Activated naive CD8-positive, alpha-beta T cell treated with anti-CD3 and anti-CD28 coated beads, Interleukin-2, amount 50 U/mL, for 24 hours (primary cell): ENCODE results near the gene ETNK1.

Experiments used
- ATAC-seq: fragments of 150-1000 bp; cut with Tn5 transposase; one replicate; pipeline ENCODE4 v1.10.0; 2021
- DNase-seq: peaks from one replicate; pipeline ENCODE4 v3.0.0; 2021
- H3K27ac Mint-ChIP-seq: one replicate; pipeline ENCODE4 v1.8.0; 2021; ENCODE audit warnings: mild to moderate bottlenecking, mixed read lengths
- H3K27me3 Mint-ChIP-seq: one replicate; pipeline ENCODE4 v1.8.0; 2021; ENCODE audit warnings: mixed read lengths
- H3K36me3 Mint-ChIP-seq: one replicate; pipeline ENCODE4 v1.8.0; 2021; ENCODE audit warnings: low read depth, mixed read lengths
- H3K4me1 Mint-ChIP-seq: one replicate; pipeline ENCODE4 v1.8.0; 2021; ENCODE audit warnings: mixed read lengths
- H3K4me3 Mint-ChIP-seq: one replicate; pipeline ENCODE4 v1.8.0; 2021; ENCODE audit warnings: mild to moderate bottlenecking, moderate library complexity, mixed read lengths
- H3K9me3 Mint-ChIP-seq: one replicate; pipeline ENCODE4 v1.8.0; 2021; ENCODE audit warnings: mixed read lengths

Gene ETNK1

DNA sequence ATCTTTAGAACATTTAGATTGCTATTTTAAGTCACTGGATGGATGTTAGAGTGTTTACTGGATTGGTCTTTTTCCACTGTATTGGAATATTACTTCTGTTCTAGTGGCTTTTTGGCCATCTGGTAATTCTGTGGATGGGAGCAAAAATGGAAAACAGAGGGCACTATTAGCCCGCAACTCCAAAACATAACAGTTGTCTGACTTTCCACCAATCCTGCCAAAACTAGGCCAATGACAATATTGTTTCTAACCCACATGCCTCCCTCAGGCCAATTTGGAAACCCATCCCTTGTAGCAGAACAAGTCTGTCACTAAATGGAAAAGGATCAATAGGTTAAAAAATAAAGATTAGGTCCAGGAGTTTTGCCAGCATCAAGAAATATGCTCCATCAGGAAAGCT is 97.8 kb downstream of the ETNK1 start:
- Mint-ChIP-seq H3K27me3 (peaks cover 6% of the 10 kb centered on the region), H3K9me3 (no peaks in the 10 kb centered on the region), H3K36me3 (no peaks in the 10 kb centered on the region), H3K4me1 (no peaks in the 10 kb centered on the region), H3K4me3 (no peak overlapping the region), H3K27ac (no peak overlapping the region)
- DNase-seq (no peak), ATAC-seq (no peak)

- no peaks in the 10 kb centered on the region for H3K36me3 Mint-ChIP-seq
Observed at GRCh38 chr12:22728987-22729386, 104.0 kb downstream of the ETNK1 start.

GRCh38 chr12:22729431-22729956 is 104.5 kb downstream of the ETNK1 start:
- Mint-ChIP-seq H3K4me1 (no peaks in the 10 kb centered on the region), H3K9me3 (no peaks in the 10 kb centered on the region), H3K27ac (no peak overlapping the region), H3K27me3 (no peaks in the 10 kb centered on the region), H3K36me3 (no peaks in the 10 kb centered on the region), H3K4me3 (no peak overlapping the region)
- ATAC-seq (no peak), DNase-seq (no peak)

More at GRCh38 chr12:22728987-22729386, 104.0 kb downstream of the ETNK1 start:
- H3K27ac Mint-ChIP-seq = no peak overlapping the region
- DNase-seq (no peak), ATAC-seq (no peak)
- H3K4me3 Mint-ChIP-seq = no peak overlapping the region
- peaks cover 1% of the 10 kb centered on the region for H3K27me3 Mint-ChIP-seq
- no peaks in the 10 kb centered on the region for H3K9me3 Mint-ChIP-seq
- H3K4me1 Mint-ChIP-seq = no peaks in the 10 kb centered on the region

DNA sequence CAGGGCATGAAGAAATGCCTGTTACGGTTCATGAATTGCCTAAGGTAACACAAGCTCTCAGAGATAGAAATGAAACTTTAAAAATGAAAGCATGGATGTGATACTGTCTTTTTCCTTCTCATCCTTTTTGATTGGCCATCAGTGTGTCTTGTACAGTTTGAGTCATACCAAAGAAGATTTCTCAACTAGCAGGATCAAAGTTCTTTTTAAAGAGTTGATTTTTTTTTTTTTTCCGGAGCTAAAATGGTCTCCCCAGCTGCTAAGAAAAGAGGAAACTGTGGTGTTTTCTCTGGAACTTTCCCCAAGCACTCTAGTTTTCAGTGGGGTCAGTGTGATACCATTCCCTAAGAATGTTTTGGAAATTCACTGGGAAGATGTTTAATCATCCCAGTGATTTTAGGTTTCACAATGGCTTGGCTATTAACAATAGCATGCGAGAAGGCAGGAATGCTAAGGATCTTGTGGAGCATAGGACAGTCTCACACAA is 105.0 kb downstream of the ETNK1 start:
- Mint-ChIP-seq H3K27me3 (no peaks in the 10 kb centered on the region), H3K36me3 (no peaks in the 10 kb centered on the region), H3K4me1 (no peaks in the 10 kb centered on the region), H3K9me3 (no peaks in the 10 kb centered on the region), H3K4me3 (no peak overlapping the region), H3K27ac (no peak overlapping the region)
- ATAC-seq (no peak), DNase-seq (no peak)

- Mint-ChIP-seq H3K27me3 (no peaks in the 10 kb centered on the region), H3K36me3 (no peaks in the 10 kb centered on the region), H3K27ac (no peak overlapping the region), H3K4me1 (no peaks in the 10 kb centered on the region), H3K9me3 (no peaks in the 10 kb centered on the region), H3K4me3 (no peak overlapping the region)
- DNase-seq (no peak), ATAC-seq (no peak)
Observed at GRCh38 chr12:22731236-22731635, 106.3 kb downstream of the ETNK1 start.

DNA sequence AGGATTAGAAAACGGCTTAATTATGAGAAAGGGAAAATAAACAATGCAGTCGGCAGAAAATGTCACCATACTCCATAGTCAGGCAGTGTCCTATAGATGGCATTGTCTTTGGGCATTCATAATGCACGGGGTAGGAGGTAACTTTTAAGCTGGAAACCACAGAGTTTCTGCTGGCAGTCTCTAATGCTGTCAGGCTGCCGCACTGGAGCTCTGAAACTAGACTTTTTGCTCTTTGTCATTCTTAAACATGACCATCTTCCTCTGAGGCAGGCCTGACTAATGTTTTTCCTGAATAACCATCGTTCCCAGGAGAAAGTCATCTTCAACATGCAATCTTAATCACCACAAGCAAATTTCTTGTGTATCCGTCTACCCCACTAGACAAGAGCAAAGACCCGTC is 108.8 kb downstream of the ETNK1 start:
- no peaks in the 10 kb centered on the region for H3K27me3 Mint-ChIP-seq
- H3K4me3 Mint-ChIP-seq = no peak overlapping the region
- H3K4me1 Mint-ChIP-seq = no peaks in the 10 kb centered on the region
- ATAC-seq (no peak), DNase-seq (no peak)
- no peaks in the 10 kb centered on the region for H3K9me3 Mint-ChIP-seq
- no peaks in the 10 kb centered on the region for H3K36me3 Mint-ChIP-seq
- no peak overlapping the region for H3K27ac Mint-ChIP-seq

DNA sequence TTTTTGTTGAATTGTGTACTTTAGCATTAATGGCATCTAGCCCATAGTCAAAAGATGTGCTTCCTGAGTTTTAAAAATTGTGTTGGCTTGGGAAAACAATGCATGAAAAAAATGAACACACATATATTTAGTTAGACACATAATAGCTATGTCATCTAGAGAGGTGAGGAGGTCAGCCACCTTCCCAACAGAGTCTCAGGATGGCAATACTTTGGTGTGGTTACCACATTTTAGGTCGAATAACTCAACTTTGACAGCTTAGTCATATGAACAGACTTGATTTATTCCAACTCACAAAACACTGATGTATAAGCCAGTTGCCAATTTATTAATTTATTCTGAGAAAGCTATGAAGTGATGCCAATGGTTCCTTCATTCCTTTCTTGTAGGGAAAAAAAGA is 114.0 kb downstream of the ETNK1 start:
- Mint-ChIP-seq H3K4me3 (no peak overlapping the region), H3K27me3 (peaks cover 4% of the 10 kb centered on the region), H3K27ac (no peak overlapping the region), H3K36me3 (no peaks in the 10 kb centered on the region), H3K9me3 (no peaks in the 10 kb centered on the region), H3K4me1 (no peaks in the 10 kb centered on the region)
- DNase-seq (no peak), ATAC-seq (no peak)
